ENCODE data around the gene ARL6IP5. TPM values are rescaled to one million over a fixed set of nuclear protein-coding genes. Genes with fewer than 3 reads are reported as not detected.

The ARL6IP5 gene, protein sequence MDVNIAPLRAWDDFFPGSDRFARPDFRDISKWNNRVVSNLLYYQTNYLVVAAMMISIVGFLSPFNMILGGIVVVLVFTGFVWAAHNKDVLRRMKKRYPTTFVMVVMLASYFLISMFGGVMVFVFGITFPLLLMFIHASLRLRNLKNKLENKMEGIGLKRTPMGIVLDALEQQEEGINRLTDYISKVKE
- 18.8 and 25.4 TPM in 2 replicates for total RNA-seq (2014; rRNA removed)
- percentile 77 among the genes with signal in this experiment for Bru-seq, nascent RNA
- BruChase-seq, experiment 1, labeled RNA remaining after a 6-hour chase: percentile 90 among the genes with signal in this experiment
- BruChase-seq, experiment 2, labeled RNA remaining after a 2-hour chase: percentile 79 among the genes with signal in this experiment
- long read RNA-seq, transcript ARL6IP5-201 (3 exons, 2,101 nt): major isoform, 252 of 258 reads
- long read RNA-seq, partial matches to known transcripts: 2 of 258 reads
- long read RNA-seq, other reads (novel, unspliced or antisense): 4 of 258 reads

DNA sequence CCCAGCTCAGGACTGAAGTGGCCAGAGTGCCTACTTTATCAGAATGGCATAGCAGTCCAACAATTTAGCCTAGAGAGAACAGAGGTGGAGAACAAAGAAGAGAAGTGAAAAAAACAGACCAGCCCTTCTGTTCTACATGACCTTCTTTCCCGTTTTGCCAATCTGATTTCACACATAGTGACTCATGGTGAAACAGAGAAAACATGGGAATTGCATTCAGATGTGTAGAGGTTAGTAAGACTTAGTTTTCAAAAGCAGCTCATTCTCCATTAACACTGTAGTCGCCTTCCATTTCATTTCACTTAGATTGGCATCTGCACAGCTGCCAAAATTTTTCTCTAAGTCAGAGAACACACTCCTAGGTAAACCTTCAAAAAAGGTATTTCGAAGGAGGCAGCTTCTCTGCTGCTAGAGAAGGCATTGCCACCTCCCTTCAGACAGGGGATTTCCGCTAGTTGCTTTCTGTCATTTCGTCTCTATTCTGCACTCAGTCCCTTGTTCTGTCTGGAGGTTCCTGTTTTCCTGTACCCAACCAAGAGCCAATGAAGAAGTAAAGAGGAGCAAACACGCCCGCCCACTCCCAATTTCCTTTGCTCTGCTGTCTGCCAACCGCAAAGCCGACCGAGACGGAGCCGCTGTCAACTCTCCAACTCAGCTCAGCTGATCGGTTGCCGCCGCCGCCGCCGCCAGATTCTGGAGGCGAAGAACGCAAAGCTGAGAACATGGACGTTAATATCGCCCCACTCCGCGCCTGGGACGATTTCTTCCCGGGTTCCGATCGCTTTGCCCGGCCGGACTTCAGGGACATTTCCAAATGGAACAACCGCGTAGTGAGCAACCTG lies at the start of gene ARL6IP5:
ARL6IP5 (plus strand) TSS at position 612 of the 842 bp plus-strand sequence; CDS start at position 723, 111 bp downstream.
- Histone ChIP-seq H3K4me1 (ENCODE audit: insufficient read depth, low read length) (peaks cover 37% of the 10 kb centered on the region), H2AFZ (ENCODE audit: low read length) (peak within 1 kb of the TSS; percentile 90), H3K9me3 (ENCODE audit: low read length) (no peaks in the 10 kb centered on the region), H3K36me3 (ENCODE audit: low read depth, low read length) (no peaks in the 10 kb centered on the region), H3K27ac (ENCODE audit: low read length) (peak within 1 kb of the TSS; percentile 99), H3K9me2 (replicated peaks; ENCODE audit: low read length) (no peaks in the 10 kb centered on the region), H3F3A (ENCODE audit: low read length, unreplicated experiment) (no peaks in the 10 kb centered on the region), H3K4me3 (ENCODE audit: low read length) (peak within 1 kb of the TSS; percentile 85), H3K79me2 (ENCODE audit: low read length) (peaks cover 43% of the 10 kb centered on the region), H3K9ac (ENCODE audit: low read length) (peak within 1 kb of the TSS; percentile 94), H3K27me3 (ENCODE audit: low read length) (no peaks in the 10 kb centered on the region), H4K20me1 (ENCODE audit: low read length) (no peaks in the 10 kb centered on the region), H3K4me2 (ENCODE audit: low read length) (peak within 1 kb of the TSS; percentile 99)
- CTCF ChIA-PET: no interaction called here
- BruUV-seq (replicated peaks): no TSS peak
- peak; percentile 43 for ATAC-seq
- DNase-seq: peak; percentile 74
- TF ChIP-seq CTCF (conservative IDR thresholded peaks at IDR 0.05; ENCODE audit: low read depth, low read length) (no peak), EZH2 (IDR thresholded peaks at IDR 0.05; ENCODE audit: low read length, unreplicated experiment) (no peak), EZH2phosphoT487 (IDR thresholded peaks at IDR 0.05; ENCODE audit: borderline replicate concordance, low read length) (no peak)
- POLR2A ChIA-PET (ENCODE audit: unreplicated experiment): interaction anchor here (1.0 kb wide), 1 partner anchor 32 kb away, joined by 6 read pairs; no protein-coding TSS in a partner anchor
- intact Hi-C loops (cut with micrococcal nuclease): loop anchor here (5.0 kb wide), 1 partner anchor 32 kb away; the partner anchor contains the start of gene TMF1

GRCh38 chr3:69044608-69045007 lies 40.1 kb upstream of the ARL6IP5 start:
- no TSS peak for BruUV-seq (replicated peaks)
- POLR2A ChIA-PET (ENCODE audit: unreplicated experiment): no interaction called here

More at GRCh38 chr3:69044608-69045007, 40.1 kb upstream of the ARL6IP5 start:
- no peak overlapping the region for H3K9ac ChIP-seq (ENCODE audit: low read length)
- H3K4me2 ChIP-seq (ENCODE audit: low read length): no peak overlapping the region
- H4K20me1 ChIP-seq (ENCODE audit: low read length): no peaks in the 10 kb centered on the region
- TF ChIP-seq CTCF (conservative IDR thresholded peaks at IDR 0.05; ENCODE audit: low read depth, low read length): no peak
- TF ChIP-seq EZH2phosphoT487 (IDR thresholded peaks at IDR 0.05; ENCODE audit: borderline replicate concordance, low read length): no peak
- no peak for TF ChIP-seq EZH2 (IDR thresholded peaks at IDR 0.05; ENCODE audit: low read length, unreplicated experiment)
- no peaks in the 10 kb centered on the region for H3K27me3 ChIP-seq (ENCODE audit: low read length)
- H3F3A ChIP-seq (ENCODE audit: low read length, unreplicated experiment): no peaks in the 10 kb centered on the region
- intact Hi-C loops (cut with micrococcal nuclease): no loop called here
- no peaks in the 10 kb centered on the region for H3K9me3 ChIP-seq (ENCODE audit: low read length)
- no peak for ATAC-seq
- DNase-seq: no peak
- H2AFZ ChIP-seq (ENCODE audit: low read length): no peak overlapping the region
- no peaks in the 10 kb centered on the region; the same call in 1 of the 2 replicates for H3K36me3 ChIP-seq (ENCODE audit: low read depth, low read length)
- H3K4me1 ChIP-seq (ENCODE audit: insufficient read depth, low read length): no peaks in the 10 kb centered on the region
- peaks cover 10% of the 10 kb centered on the region for H3K79me2 ChIP-seq (ENCODE audit: low read length)
- H3K9me2 ChIP-seq (replicated peaks; ENCODE audit: low read length): no peaks in the 10 kb centered on the region
- CTCF ChIA-PET: no interaction called here
- no peak overlapping the region for H3K27ac ChIP-seq (ENCODE audit: low read length)
- no peak overlapping the region for H3K4me3 ChIP-seq (ENCODE audit: low read length)

All from PC-3 (cell line).